Measurements from ENCODE around the gene ERVK3-1.

DNA sequence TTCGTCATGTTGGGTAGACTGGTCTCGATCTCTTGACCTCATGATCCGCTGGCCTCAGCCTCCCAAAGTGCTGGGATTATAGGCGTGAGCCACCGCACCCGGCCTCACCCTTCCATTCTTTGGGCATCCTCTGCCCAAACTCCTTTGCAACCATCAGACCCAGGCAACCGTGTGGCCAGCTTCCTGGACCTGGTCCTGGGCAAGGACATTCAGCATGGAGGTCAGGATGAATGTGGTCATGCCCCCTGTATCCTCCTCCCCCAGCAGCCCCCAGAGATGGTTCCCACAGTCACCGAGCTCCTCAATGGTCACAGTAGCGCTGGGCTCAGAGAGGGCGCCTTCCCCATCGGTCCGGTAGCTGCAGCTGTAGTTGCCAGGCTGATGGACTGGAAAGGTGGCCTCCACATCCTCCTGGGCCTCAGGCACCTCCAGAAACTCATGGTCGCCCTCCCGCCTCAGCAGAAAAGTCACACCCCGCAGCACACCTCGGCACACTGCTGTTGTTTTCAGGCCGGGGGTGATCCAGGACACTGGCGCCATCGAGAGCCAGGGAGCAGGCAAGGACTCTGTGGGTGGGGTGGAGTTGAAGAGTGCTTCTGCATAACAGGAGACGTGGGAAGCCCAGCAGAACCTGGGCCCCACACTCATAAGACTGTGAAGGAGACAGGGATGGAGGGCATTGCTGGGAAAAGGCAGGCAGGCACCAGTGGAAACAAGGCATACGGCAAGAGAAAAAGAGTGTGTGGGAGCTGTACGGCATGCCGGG, 47.0 kb downstream of the ERVK3-1 start:
- TF ChIP-seq POLR2A (IDR thresholded peaks at IDR 0.05) (no peak), CTCF (IDR thresholded peaks at IDR 0.05) (no peak)

Measured in transverse colon (tissue), 3 donors.